Measurements from ENCODE around the gene STARD8.

The STARD8 gene

DNA sequence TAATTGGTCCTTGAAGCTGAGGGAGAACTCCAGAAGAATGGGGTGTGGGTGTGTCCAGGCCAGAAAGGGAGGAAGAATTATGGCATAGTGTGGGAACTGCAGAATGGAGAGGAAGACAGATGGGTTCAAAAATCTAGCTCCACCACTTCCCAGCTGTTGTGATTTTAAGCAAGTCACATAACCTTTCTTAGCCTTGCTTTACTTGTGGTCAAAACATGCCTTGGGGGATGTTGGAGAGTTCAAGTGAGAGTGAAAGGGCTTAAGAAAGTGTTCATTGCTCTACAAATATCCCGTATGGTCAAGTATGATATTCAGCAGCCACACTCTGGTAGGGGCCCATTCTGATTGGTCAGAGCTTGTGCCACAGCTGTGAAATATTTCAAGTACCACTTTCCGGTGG, 15.0 kb upstream of the STARD8 start:
- TF ChIP-seq, protein P1, sequence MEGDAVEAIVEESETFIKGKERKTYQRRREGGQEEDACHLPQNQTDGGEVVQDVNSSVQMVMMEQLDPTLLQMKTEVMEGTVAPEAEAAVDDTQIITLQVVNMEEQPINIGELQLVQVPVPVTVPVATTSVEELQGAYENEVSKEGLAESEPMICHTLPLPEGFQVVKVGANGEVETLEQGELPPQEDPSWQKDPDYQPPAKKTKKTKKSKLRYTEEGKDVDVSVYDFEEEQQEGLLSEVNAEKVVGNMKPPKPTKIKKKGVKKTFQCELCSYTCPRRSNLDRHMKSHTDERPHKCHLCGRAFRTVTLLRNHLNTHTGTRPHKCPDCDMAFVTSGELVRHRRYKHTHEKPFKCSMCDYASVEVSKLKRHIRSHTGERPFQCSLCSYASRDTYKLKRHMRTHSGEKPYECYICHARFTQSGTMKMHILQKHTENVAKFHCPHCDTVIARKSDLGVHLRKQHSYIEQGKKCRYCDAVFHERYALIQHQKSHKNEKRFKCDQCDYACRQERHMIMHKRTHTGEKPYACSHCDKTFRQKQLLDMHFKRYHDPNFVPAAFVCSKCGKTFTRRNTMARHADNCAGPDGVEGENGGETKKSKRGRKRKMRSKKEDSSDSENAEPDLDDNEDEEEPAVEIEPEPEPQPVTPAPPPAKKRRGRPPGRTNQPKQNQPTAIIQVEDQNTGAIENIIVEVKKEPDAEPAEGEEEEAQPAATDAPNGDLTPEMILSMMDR (IDR thresholded peaks at IDR 0.05; ENCODE audit: insufficient read depth, low read depth, low read length, missing control alignments), result no peak
- DNase-seq (ENCODE audit: low read depth), result no peak
- H3K4me3 ChIP-seq (ENCODE audit: low read length), result no peak overlapping the region

DNA sequence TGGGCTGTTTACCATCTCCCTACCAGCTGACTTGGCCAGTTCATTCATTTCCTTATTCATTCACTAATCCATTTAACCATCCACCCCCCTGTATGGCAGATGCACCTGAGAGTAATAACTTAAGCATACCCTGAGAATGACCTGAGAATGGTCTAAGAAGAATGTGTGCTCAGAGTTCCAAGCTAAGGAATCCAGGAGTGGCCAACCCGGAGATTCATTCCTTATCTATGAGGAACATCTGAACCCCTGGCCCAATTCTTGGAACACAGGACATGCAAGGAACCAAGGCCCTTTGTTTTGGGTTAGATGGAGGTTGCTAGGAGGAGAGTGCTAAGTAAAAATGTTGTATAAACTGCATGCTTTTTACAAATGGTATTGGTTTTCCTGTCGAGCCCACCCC, 13.5 kb upstream of the STARD8 start:
- H3K4me3 ChIP-seq (ENCODE audit: low read length), result no peak overlapping the region
- TF ChIP-seq, protein P1 (IDR thresholded peaks at IDR 0.05; ENCODE audit: insufficient read depth, low read depth, low read length, missing control alignments), result no peak
- no peak for DNase-seq (ENCODE audit: low read depth)

DNA sequence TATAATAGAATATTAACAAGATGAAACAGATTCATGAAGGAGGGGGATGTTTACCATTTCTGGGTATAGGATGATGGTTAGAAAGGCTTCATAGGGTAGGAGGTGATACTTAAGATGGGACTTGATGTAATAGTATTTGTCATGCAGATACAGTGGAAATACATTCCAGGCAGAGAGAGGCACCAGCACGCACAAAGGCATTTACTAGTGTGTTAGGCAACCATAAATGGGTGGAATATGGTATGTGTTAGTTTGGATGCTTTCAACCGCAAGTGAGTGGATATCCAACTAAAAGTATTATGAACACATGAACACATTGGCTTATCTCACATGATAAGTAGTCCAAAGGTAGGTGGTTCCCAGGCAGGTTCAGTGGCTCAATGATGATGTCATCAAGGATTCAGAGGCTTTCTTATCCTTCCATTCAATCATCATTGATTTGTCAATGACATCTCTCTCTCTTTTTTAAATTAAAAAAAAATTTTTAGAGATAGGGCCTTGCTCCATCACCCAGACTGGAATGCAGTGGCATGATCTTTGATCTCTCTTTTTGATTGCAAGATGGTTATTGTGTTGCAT, 12.7 kb upstream of the STARD8 start:
- H3K4me3 ChIP-seq (ENCODE audit: low read length), result no peak overlapping the region
- TF ChIP-seq, protein P1 (IDR thresholded peaks at IDR 0.05; ENCODE audit: insufficient read depth, low read depth, low read length, missing control alignments), result no peak
- DNase-seq (ENCODE audit: low read depth), result peak; percentile 2

DNA sequence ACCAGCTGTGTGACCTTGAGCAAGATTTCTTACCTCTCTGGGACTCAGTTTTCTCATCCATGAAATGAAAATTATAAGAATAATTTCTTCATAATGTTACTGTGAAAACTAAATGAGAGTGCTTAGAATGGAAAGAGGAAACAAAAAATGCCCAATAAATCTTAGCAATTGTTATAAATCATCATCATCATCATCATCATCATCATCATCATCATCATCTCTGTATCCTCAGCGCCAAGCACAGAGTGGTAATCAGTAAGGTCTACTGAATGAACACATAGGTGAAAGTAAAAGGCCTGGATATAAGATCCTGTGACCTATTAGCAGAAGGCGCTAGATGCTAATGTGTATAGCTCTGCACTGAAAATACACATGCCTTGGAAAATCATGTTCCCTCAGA, 6.8 kb upstream of the STARD8 start:
- TF ChIP-seq, protein P1 (IDR thresholded peaks at IDR 0.05; ENCODE audit: insufficient read depth, low read depth, low read length, missing control alignments), result no peak
- DNase-seq (ENCODE audit: low read depth), result no peak
- no peak overlapping the region for H3K4me3 ChIP-seq (ENCODE audit: low read length)

DNA sequence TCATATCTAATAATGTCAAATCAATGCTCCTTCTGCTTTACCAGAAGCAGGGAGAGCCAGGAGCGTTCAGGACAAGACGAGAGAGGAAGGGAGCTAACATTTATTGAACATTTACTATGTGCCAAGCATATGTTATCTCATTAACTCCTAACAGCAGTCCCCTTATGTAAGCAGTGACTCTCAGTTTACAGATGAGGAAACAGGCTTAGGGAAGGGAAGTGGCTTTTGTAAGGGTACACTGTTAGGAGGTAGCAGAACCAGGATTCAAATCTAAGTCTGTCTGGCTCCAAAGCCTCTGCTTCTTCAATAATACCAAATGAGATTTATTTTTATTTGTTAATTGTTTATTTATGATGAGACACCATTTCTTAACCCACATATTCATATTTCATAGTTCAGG, 2.6 kb upstream of the STARD8 start:
- DNase-seq (ENCODE audit: low read depth), result no peak
- TF ChIP-seq, protein P1 (IDR thresholded peaks at IDR 0.05; ENCODE audit: insufficient read depth, low read depth, low read length, missing control alignments), result no peak
- no peak overlapping the region for H3K4me3 ChIP-seq (ENCODE audit: low read length)

DNA sequence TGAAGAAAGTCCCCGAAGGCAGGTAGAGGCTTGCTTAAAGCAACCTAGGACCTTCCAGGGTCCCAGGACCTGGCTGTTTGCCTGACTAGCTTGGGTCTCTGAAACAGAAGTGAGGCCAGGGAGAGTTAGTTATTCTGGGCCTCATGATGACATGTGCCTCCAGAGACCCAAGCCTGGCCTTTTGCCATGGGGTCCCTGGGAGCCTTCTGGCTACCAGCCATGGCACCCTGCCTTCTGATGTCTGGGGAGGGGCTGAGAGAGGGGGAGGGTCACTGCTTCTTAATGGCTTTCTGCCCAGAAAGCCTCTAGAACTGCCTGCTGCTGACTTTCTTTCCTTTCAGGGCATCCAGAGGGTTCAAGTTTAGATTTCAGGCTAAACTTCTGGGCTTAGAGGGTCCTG, 1.0 kb upstream of the STARD8 start:
- H3K4me3 ChIP-seq (ENCODE audit: low read length), result no peak overlapping the region
- no peak for DNase-seq (ENCODE audit: low read depth)
- TF ChIP-seq, protein P1 (IDR thresholded peaks at IDR 0.05; ENCODE audit: insufficient read depth, low read depth, low read length, missing control alignments), result no peak

DNA sequence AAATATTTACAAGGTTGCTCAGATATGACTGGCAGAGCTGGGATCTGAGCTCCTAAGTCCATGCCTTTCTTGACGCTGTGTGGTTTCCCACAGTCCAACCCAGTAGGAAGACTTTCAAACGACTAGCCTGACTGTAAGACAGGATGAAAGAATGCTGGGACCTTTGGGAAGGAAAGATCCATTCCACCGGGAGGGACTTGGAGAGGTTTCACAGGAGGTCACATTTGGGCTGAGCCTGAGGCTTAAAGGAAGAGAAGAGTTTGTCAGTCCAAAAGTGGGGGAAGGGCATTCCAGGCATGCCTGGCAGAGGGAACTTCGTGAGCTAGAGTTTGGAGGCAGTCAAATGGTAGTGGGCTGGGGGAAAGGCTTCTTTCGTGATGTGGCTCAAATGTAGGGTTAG, 1.5 kb downstream of the STARD8 start:
- no peak for DNase-seq (ENCODE audit: low read depth)
- TF ChIP-seq, protein P1 (IDR thresholded peaks at IDR 0.05; ENCODE audit: insufficient read depth, low read depth, low read length, missing control alignments), result no peak
- no peak overlapping the region for H3K4me3 ChIP-seq (ENCODE audit: low read length)
